ENCODE data around the gene IRAG1.

IRAG1 gene

GRCh38 chr11:10645212-10645795 is 48.3 kb downstream of the IRAG1 start:
- DNase-seq (ENCODE audit: low spot score): no peak

Data from HuH-7 (cell line).